PC-3 (cell line): Measurements from ENCODE around the gene PPIF. TPM values are rescaled to one million over a fixed set of nuclear protein-coding genes. Genes with fewer than 3 reads are reported as not detected.

ENCODE experiments used
- ATAC-seq: fragments of 200-7000 bp; cut with Tn5 transposase; 2 replicates; pipeline ENCODE4 v1.9.1; 2020; ENCODE audit warnings: mild to moderate bottlenecking, moderate library complexity
- BruUV-seq: library from RNA; stranded (reverse); fragments of 400-500 nt; replicated peaks from 2 replicates; lab custom pipeline; 2021; lab: Mats Ljungman, UMichigan
- CTCF ChIA-PET: fragments of 300-600 bp; sonication (Branson Sonifier 250); formaldehyde crosslinking; loops from one replicate; lab custom pipeline; 2022; ENCODE audit warnings: antibody characterized with exemption; lab: Charles Lee
- POLR2A ChIA-PET: fragments of 300-600 bp; sonication (Branson Sonifier 250); formaldehyde crosslinking; loops from one replicate; lab custom pipeline; 2022; ENCODE audit warnings: antibody characterized with exemption; ENCODE audit not compliant: unreplicated experiment; lab: Charles Lee
- DNase-seq: peaks from one replicate; pipeline ENCODE4 v3.0.0-alpha.2; 2015
- H2AFZ ChIP-seq: fragments of 300-600 bp; sonication (generic); 2 replicates; pipeline ENCODE4 v1.6.0; 2016; ENCODE audit warnings: antibody characterized with exemption, low read length
- H3F3A ChIP-seq: fragments of 300-600 bp; sonication (generic); one replicate; pipeline ENCODE4 v1.6.0; 2017; ENCODE audit warnings: antibody characterized with exemption, low read length, control low read depth, mild to moderate bottlenecking; ENCODE audit not compliant: unreplicated experiment
- H3K27ac ChIP-seq: fragments of 300-600 bp; sonication (generic); 2 replicates; pipeline ENCODE4 v1.5.1; 2016; ENCODE audit warnings: mild to moderate bottlenecking, low read length
- H3K27me3 ChIP-seq: fragments of 300-600 bp; sonication (generic); 2 replicates; pipeline ENCODE4 v1.6.1; 2016; ENCODE audit warnings: low read length, mixed read lengths
- H3K36me3 ChIP-seq: fragments of 300-600 bp; sonication (generic); 2 replicates; pipeline ENCODE4 v1.6.1; 2016; ENCODE audit warnings: low read depth, mixed run types, low read length, mixed read lengths
- H3K4me1 ChIP-seq: fragments of 300-600 bp; sonication (generic); 2 replicates; pipeline ENCODE4 v1.5.1; 2016; ENCODE audit warnings: low read length; ENCODE audit not compliant: insufficient read depth
- H3K4me2 ChIP-seq: fragments of 300-600 bp; sonication (generic); 2 replicates; pipeline ENCODE4 v1.6.0; 2016; ENCODE audit warnings: low read length
- H3K4me3 ChIP-seq: fragments of 300-600 bp; sonication (generic); 2 replicates; pipeline ENCODE4 v1.5.1; 2016; ENCODE audit warnings: mild to moderate bottlenecking, low read length, mixed read lengths
- H3K79me2 ChIP-seq: fragments of 300-600 bp; sonication (generic); 2 replicates; pipeline ENCODE4 v1.6.1; 2017; ENCODE audit warnings: low read length, mixed read lengths
- H3K9ac ChIP-seq: fragments of 300-600 bp; sonication (generic); 2 replicates; pipeline ENCODE4 v1.6.0; 2016; ENCODE audit warnings: mild to moderate bottlenecking, low read length
- H3K9me2 ChIP-seq: fragments of 300-600 bp; sonication (generic); replicated peaks from 2 replicates; pipeline ENCODE4 v1.6.1; 2016; ENCODE audit warnings: mixed run types, low read length, mixed read lengths
- H3K9me3 ChIP-seq: fragments of 300-600 bp; sonication (generic); 2 replicates; pipeline ENCODE4 v1.6.1; 2016; ENCODE audit warnings: low read length, mixed read lengths
- H4K20me1 ChIP-seq: fragments of 300-600 bp; sonication (generic); 2 replicates; pipeline ENCODE4 v1.6.1; 2016; ENCODE audit warnings: low read length, mixed read lengths
- EZH2 ChIP-seq: fragments of 300-600 bp; sonication (generic); IDR thresholded peaks from one replicate; pipeline ENCODE4 v1.6.1; 2017; ENCODE audit warnings: antibody characterized with exemption, mild to moderate bottlenecking, low read length; ENCODE audit not compliant: unreplicated experiment
- EZH2phosphoT487 ChIP-seq: fragments of 300-600 bp; sonication (generic); IDR thresholded peaks from 2 replicates; pipeline ENCODE4 v1.6.1; 2018; ENCODE audit warnings: mild to moderate bottlenecking, antibody characterized with exemption, low read length, borderline replicate concordance
- intact Hi-C: fragments of 100-400 bp; cut with micrococcal nuclease; formaldehyde crosslinking; loops from 2 replicates; pipeline ENCODE4 v1.9.0; 2023
- total RNA-seq: library from RNA; depleted of rRNA; stranded (reverse); fragments of >200 nt; gene quantifications from 2 replicates; pipeline ENCODE4 v1.2.3, GENCODE V29; 2014
- TF ChIP-seq, protein P1 (sequence below): fragments of 300-600 bp; sonication (generic); conservative IDR thresholded peaks from 2 replicates; pipeline ENCODE4 v1.5.1; 2017; ENCODE audit warnings: antibody characterized with exemption, low read depth, mild to moderate bottlenecking, low read length

The PPIF gene
- total RNA-seq, 1 experiment from 2014 or later, result 381 TPM

DNA sequence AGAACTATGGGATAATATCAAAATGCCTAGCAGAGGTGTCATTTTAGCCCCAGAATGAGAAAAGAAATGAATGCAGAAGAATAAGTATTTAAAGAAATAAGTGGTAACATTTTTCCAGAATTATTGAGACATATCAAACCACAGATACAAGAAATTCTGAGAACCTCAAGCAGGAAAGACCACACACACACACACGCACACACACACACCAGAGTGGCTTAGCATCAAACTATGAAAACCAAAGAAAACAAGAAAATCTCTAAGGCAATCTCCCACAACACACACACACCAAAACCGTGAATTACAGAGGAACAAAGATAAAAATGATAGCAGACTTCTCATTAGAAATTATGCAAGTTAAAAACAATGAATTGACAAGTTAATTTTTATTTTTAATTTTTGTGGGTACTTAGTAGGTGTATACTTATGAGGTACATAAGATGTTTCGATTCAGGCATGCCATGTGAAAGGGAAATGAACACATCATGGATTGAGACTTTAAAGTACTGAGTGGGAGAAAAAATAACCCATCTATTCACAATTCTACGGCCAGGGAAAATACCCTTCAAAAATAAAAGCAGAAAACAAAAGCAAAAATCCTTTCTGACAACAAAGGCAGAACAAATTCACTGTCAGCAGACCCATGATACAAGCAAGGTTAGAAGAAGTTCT lies 14.6 kb downstream of the PPIF start:
- POLR2A ChIA-PET, result no interaction called here
- CTCF ChIA-PET, result no interaction called here

DNA sequence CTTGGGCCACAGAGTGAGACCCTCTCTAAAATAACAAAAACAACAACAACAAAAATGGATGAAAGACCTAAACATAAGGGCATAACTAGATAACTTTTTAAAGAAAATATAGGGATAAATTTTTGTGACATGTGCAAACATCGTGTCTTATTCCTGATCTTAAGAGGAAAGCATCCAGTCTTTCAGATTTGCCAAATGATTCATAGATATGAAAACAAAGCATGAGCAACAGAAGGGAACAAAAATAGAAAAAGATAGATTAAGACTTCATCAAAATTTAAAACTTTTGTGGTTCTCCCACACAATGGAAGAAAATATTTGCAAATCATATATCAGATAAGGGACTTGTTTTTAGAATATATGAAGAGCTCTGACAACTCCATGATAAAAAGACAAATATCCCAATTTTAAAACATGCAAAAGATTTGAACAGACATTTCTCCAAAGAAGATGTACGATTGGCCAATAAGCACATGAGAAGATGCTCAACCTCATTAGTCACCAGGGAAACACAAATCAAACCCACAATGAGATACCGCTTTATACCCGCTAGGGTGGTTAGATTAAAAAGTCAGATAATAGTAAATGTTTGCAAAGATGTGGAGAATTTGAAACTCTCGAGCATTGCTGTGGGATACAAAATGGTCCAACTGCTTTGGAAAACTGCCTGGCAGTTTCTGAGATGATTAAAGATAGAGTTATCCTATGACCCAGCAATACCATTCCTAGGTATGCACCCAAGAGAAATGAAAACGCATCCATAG lies 20.3 kb downstream of the PPIF start:
- Histone ChIP-seq H3K9ac (no peak overlapping the region), H4K20me1 (no peaks in the 10 kb centered on the region), H3K4me3 (no peak overlapping the region), H3K9me2 (no peaks in the 10 kb centered on the region), H3K27ac (no peak overlapping the region), H3K9me3 (no peaks in the 10 kb centered on the region), H3K79me2 (no peaks in the 10 kb centered on the region), H3K4me2 (no peak overlapping the region), H2AFZ (no peak overlapping the region), H3K36me3 (no peaks in the 10 kb centered on the region), H3F3A (no peaks in the 10 kb centered on the region), H3K27me3 (no peaks in the 10 kb centered on the region), H3K4me1 (peaks cover 7% of the 10 kb centered on the region)
- ChIA-PET POLR2A (no interaction called here), CTCF (no interaction called here)
- DNase-seq (peak; percentile 64), ATAC-seq (peak; percentile 74)
- intact Hi-C loops, result no loop called here
- no TSS peak for BruUV-seq
- TF ChIP-seq EZH2, result no peak
- no peak for TF ChIP-seq EZH2phosphoT487

More for the DNA sequence above, 14.6 kb downstream of the PPIF start:
- H3K79me2 ChIP-seq, result no peaks in the 10 kb centered on the region
- BruUV-seq, result no TSS peak
- H3K4me1 ChIP-seq, result no peaks in the 10 kb centered on the region
- no peak overlapping the region for H3K9ac ChIP-seq
- no peaks in the 10 kb centered on the region for H3K9me3 ChIP-seq
- H3K4me2 ChIP-seq, result no peak overlapping the region
- TF ChIP-seq EZH2phosphoT487 (no peak), EZH2 (no peak)
- TF ChIP-seq, protein P1, sequence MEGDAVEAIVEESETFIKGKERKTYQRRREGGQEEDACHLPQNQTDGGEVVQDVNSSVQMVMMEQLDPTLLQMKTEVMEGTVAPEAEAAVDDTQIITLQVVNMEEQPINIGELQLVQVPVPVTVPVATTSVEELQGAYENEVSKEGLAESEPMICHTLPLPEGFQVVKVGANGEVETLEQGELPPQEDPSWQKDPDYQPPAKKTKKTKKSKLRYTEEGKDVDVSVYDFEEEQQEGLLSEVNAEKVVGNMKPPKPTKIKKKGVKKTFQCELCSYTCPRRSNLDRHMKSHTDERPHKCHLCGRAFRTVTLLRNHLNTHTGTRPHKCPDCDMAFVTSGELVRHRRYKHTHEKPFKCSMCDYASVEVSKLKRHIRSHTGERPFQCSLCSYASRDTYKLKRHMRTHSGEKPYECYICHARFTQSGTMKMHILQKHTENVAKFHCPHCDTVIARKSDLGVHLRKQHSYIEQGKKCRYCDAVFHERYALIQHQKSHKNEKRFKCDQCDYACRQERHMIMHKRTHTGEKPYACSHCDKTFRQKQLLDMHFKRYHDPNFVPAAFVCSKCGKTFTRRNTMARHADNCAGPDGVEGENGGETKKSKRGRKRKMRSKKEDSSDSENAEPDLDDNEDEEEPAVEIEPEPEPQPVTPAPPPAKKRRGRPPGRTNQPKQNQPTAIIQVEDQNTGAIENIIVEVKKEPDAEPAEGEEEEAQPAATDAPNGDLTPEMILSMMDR, result no peak
- no peak overlapping the region for H2AFZ ChIP-seq
- H3F3A ChIP-seq, result peaks cover 1% of the 10 kb centered on the region
- DNase-seq, result no peak
- H3K27ac ChIP-seq, result no peak overlapping the region
- no peak overlapping the region for H3K4me3 ChIP-seq
- H4K20me1 ChIP-seq, result no peaks in the 10 kb centered on the region
- H3K36me3 ChIP-seq, result peaks cover 1% of the 10 kb centered on the region; the same call in 1 of the 2 replicates
- ATAC-seq, result no peak
- no peaks in the 10 kb centered on the region for H3K27me3 ChIP-seq
- no peaks in the 10 kb centered on the region for H3K9me2 ChIP-seq
- intact Hi-C loops, result no loop called here

DNA sequence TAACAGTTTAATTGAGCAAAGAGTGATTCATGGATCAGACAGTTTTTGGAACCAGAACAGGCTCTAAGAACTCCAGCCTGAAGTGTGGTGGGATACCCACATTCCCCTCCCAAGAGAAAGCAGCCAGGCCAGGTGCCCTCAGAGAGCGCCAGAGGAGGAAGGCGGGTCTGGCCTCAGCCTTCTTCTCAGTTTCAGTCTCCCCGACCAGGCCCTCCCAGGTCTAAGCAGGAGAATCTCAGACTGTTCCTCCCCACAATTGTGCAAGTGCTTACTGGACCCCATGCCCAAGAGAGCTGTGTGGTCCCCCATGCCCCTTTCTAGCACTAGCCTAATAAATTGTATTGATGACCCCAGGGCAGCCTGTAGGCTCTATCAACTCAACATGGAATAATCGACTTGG lies 25.6 kb downstream of the PPIF start:
- no peak for TF ChIP-seq EZH2phosphoT487
- TF ChIP-seq, protein P1, result no peak
- no peak for TF ChIP-seq EZH2
- H3K4me2 ChIP-seq, result no peak overlapping the region
- no peak overlapping the region for H3K9ac ChIP-seq
- intact Hi-C loops, result loop anchor here (5.0 kb wide), 1 partner anchor 704 kb away; the partner anchor contains the start of gene TMEM254
- POLR2A ChIA-PET, result interaction anchor here (1.2 kb wide), 1 partner anchor 123 kb away, joined by 10 read pairs; no protein-coding TSS in a partner anchor
- no peak overlapping the region for H2AFZ ChIP-seq
- H3K27ac ChIP-seq, result no peak overlapping the region
- H3F3A ChIP-seq, result no peaks in the 10 kb centered on the region
- H3K9me2 ChIP-seq, result no peaks in the 10 kb centered on the region
- DNase-seq (no peak), ATAC-seq (no peak)
- H3K36me3 ChIP-seq, result no peaks in the 10 kb centered on the region
- no peaks in the 10 kb centered on the region for H3K9me3 ChIP-seq
- peaks cover 10% of the 10 kb centered on the region for H3K4me1 ChIP-seq
- no peaks in the 10 kb centered on the region for H3K79me2 ChIP-seq
- no TSS peak for BruUV-seq
- H3K27me3 ChIP-seq, result no peaks in the 10 kb centered on the region
- no peaks in the 10 kb centered on the region for H4K20me1 ChIP-seq
- no peak overlapping the region for H3K4me3 ChIP-seq
- CTCF ChIA-PET, result interaction anchor here (0.5 to 2.1 kb wide), 3 partner anchors 73 to 97 kb away, joined by 4 to 13 read pairs (median 5); partner anchors contain the start of gene ZCCHC24
